HG03558 (cell line): ENCODE results near the gene ADPRH.
A peak's percentile ranks its signal among the peaks of the same experiment; 100 is the strongest.
"Not testable (repeated sequence)": the region's sequence is repeated elsewhere in the genome, so short reads cannot be mapped to it uniquely, and the experiment has no call there.

Source experiments
- ATAC-seq: cut with Tn5 transposase; IDR thresholded peaks from one replicate; pipeline ENCODE4 v1.9.1; 2021; ENCODE audit warnings: moderate number of reproducible peaks; ENCODE audit not compliant: unreplicated experiment; ENCODE audit errors: extremely low read depth

The ADPRH gene

GRCh38 chr3:119558626-119559317 lies 20.5 kb upstream of the ADPRH start:
- no peak for ATAC-seq

DNA sequence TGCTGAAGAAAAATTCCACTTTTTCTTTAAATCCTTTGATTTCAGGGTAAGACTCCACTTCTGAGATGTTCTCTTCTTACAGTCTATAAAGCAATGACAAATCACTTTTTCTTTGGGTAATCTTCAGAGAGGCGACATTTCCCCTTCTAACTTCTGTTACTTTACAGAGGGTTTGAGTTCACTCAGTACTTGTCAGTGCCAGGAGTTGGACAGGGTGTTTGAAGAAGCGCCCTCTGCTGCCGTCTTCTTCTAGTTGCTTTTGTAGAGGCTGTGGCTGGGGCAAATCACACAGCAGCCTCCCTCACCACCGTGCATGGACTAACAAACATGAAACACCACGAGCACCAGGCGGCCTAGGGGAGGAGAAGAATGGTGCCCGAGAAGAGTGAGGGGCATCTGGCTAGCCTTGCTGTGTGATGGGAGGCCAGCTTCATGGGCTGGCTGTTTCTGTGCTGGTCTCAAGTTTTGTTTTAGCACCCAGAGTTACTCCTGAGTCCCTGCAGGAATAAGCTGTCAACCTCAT lies 19.8 kb upstream of the ADPRH start, which contains the start of gene CD80:
CD80 (minus strand) TSS at position 174 of the 523 bp plus-strand sequence. CDS start 1,886 bp downstream, outside the sequence.
- peak; percentile 35 for ATAC-seq

GRCh38 chr3:119560160-119560559 lies 19.1 kb upstream of the ADPRH start:
- ATAC-seq = no peak

DNA sequence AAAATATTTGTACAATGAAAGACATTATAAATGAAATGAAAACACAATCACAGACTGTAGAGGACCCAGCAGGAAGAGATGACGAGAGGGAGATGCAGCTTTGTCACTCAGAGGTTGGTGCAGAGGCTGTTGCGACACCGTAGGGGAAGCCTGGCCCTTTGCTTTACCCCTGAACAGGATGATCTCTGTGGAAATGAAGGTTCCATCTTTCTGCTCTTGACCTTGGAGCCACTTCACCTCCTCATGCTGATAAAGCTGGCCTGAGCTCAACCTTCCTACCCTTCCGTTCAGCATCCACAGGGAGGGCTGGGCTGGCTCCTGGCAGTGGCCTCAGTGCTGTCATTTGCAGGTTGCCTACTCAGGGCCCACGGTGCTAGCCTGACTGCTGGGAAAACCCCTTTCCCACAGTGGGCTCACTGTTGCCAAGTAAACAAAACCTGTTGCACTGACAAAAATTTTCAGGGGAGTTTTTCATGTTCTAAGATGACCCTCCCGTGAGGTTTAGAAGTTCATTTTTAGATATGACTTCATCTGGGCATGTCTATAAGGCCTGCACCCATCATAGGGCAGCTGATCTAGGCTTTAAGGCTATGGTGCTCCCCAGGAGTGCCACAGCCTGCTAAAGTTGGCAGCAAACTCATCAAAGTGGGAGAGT lies 16.9 kb upstream of the ADPRH start:
- peak; percentile 54 for ATAC-seq

DNA sequence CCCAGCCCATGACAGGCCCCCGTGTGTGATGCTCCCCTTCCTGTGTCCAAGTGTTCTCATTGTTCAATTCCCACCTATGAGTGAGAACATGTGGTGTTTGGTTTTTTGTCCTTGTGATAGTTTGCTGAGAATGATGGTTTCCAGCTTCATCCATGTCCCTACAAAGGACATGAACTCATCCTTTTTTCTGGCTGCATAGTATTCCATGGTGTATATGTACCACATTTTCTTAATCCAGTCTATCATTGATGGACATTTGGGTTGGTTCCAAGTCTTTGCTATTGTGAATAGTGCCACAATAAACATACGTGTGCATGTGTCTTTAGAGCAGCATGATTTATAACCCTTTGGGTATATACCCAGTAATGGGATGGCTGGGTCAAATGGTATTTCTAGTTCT lies 16.0 kb upstream of the ADPRH start:
- ATAC-seq = not testable (repeated sequence)

- ATAC-seq = no peak
These were observed 10.1 kb upstream of the ADPRH start for GRCh38 chr3:119569156-119569555.

GRCh38 chr3:119570229-119570628 lies 9.1 kb upstream of the ADPRH start:
- no peak for ATAC-seq

DNA sequence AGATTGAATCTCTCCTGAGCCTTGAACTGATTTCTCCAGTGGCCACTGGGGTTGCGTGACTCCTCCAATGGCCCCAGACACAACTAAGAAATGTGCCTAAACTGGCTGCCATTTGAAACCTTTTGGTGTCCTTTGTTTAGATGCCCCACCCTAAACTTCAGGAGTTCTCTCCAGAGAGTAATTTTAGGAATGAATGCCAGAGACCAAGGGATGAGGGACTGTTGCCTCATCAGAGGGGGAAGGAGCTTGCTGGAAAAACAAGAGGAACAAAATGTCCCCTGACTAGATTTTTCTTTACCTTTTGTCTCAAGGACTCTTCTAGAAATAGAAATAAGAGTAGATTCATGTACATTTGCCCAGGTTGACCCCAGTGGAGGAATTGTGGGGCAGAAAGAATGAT lies 8.1 kb upstream of the ADPRH start:
- no peak for ATAC-seq

DNA sequence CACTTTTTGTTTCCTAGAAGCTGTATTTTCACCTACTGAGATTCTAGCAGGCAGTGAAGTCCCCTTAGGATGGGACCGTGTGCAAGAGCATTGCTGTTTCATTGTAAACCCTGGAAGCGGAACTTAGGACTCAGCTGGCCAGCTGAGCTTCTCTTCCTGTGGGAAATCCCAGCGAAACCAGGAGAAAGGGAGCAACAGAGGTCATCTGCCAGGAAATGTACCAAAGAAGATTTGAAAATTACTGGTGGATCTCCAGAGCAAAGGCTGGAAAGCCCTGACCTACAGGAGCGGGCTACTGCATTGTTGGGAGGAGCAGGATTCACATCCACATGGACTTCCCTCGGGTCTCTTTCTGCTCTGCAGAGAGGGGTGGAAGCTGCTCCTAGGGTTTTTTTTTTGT lies 7.6 kb upstream of the ADPRH start:
- no peak for ATAC-seq

DNA sequence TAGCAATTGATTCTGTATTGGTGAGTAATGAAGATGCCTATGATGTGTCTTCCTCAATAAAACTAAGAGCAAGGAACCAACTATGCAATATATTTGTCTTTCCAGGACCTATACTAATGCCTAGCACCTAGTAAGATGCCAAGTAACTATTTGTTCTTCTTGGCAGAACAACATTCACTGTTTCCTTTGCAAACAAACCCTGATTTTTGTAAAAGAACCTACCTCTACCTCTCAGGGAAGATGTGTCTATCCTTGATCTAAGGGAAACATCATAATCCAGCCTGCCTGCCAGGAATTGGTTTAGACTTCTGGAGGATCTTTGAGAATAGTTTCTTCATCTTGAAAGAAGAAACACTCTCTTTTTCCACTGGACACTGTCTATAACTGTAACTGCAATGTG lies 3.8 kb upstream of the ADPRH start:
- no peak for ATAC-seq

DNA sequence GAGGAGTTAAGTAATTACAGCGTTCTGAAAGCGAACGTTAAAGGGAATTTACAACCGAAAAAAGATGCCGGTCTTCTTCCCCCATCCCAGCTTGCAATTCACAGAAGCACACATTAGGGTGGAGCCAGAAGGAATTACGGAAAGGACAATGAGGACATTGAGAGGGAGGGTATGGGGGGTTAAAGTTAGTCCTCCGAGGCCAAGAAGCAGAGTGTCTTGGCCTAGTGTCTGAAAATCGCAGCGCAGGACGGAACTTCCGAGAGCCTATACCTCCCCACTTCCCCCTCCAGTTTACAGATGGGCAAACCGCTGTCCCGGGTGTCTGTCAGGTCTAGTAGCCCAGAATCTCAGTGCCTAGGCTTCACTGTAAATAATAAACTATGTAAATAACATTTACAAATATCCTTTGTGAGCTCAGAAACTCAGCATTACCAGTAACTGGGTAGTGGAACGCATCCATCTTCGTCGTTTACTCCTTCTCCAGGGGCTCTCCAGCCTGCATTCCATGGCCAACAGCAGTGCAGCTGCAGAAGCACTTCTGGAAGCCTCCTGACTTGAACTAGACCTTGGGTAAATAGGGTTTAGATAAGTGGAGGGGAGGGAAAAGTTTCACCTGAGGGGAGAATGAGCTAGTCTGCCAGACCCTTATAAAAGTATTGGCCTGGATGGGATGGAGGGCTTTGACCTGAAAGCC lies 922 bp downstream of the ADPRH start:
- peak; percentile 41 for ATAC-seq

- no peak for ATAC-seq
These were observed 2.9 kb downstream of the ADPRH start for GRCh38 chr3:119582178-119582577.

- ATAC-seq = no peak
These were observed 5.9 kb downstream of the ADPRH start for GRCh38 chr3:119585208-119585607.

GRCh38 chr3:119585856-119586570 lies 6.7 kb downstream of the ADPRH start:
- ATAC-seq = no peak

- no peak for ATAC-seq
These were observed 7.5 kb downstream of the ADPRH start for GRCh38 chr3:119586733-119587172.

DNA sequence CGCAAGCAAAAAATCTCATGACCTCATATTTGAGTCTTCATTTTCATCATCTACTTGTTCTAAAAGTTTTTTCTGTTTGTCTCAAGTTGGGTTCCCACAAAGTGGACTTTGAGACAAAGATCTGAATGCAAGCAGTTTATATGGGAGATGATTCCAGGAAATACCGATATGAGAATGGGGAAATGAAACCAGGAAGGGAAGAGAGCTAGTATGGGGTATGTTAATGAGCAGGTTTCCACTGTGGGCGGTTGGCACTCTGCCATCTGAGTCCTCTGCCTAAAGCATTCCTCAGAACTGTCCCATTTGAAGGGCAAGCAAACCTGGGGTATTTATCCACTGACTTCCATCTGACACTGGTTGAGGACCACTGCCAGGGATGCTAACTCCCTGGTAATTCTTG lies 8.8 kb downstream of the ADPRH start:
- ATAC-seq = no peak

DNA sequence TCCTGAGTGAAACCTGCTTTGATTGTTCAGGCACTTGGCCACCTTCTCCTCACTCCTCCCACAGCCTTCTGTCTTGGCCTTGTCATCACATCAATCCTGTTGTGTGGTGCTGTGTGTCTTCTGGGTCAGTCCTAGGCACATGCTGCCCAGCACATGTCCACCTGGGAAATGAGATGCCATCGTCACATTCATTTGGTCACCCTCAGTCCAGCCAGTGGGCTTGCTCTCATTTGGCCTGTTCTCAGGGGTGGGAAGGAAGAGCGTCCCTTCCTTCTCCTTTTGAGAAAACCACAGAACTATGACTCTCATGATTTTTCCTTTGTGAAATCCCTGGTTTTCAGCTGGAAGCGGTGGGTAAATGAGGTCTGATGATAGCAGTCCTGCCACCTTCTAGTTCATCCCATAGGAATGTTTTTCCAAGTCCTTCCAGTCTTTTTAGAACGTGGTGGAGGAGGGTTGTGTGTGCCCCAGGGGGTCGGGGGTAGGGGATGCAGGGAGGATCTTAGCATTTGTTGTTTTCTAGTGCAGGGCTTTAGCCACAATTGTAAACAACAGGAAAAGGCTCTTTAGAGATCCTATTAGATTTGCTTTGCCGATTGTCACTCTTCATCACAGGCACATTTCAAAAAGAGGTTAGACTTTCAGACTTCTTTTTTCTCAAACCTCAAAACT lies 9.9 kb downstream of the ADPRH start:
- no peak for ATAC-seq

GRCh38 chr3:119590706-119591105 lies 11.4 kb downstream of the ADPRH start:
- ATAC-seq = no peak

- ATAC-seq = no peak
These were observed 13.6 kb downstream of the ADPRH start for GRCh38 chr3:119592861-119593260.

GRCh38 chr3:119594066-119594465 lies 14.8 kb downstream of the ADPRH start:
- ATAC-seq = no peak
